Fibroblast of pulmonary artery (primary cell): ENCODE results near the gene NEB.

Source experiments
- DNase-seq: peaks from one replicate; pipeline ENCODE4 v3.0.0-alpha.2; 2010; ENCODE audit warnings: low read depth
- H3K4me3 ChIP-seq: replicated peaks from 2 replicates; pipeline ENCODE4 v1.5.1; 2011; ENCODE audit warnings: low read depth, mild to moderate bottlenecking, control low read depth, low read length, moderate library complexity
- CTCF ChIP-seq: IDR thresholded peaks from 2 replicates; pipeline ENCODE4 v1.5.1; 2011; ENCODE audit warnings: mild to moderate bottlenecking, control low read depth, low read length, inconsistent platforms; ENCODE audit errors: missing control alignments

Gene NEB

GRCh38 chr2:151733771-151734672 lies at the start of gene NEB:
Gene NEB, minus strand, starts transcription at chr2:151734476. Its CDS starts 1,320 bp downstream, at chr2:151733156.
- no peak within 1 kb of the TSS for H3K4me3 ChIP-seq
- no peak for DNase-seq
- no peak for TF ChIP-seq CTCF

- no peak for TF ChIP-seq CTCF
- DNase-seq = no peak
- H3K4me3 ChIP-seq = no peak overlapping the region
Observed at GRCh38 chr2:151783133-151783520, 48.9 kb upstream of the NEB start.

- no peak for DNase-seq
- TF ChIP-seq CTCF = no peak
- H3K4me3 ChIP-seq = no peak overlapping the region
Observed at GRCh38 chr2:151782378-151783132, 48.3 kb upstream of the NEB start.

- no peak for TF ChIP-seq CTCF
- no peak overlapping the region for H3K4me3 ChIP-seq
Observed at GRCh38 chr2:151781642-151782041, 47.4 kb upstream of the NEB start.

GRCh38 chr2:151780938-151781337 lies 46.7 kb upstream of the NEB start:
- no peak for TF ChIP-seq CTCF
- H3K4me3 ChIP-seq = no peak overlapping the region
- DNase-seq = no peak

More at GRCh38 chr2:151781642-151782041, 47.4 kb upstream of the NEB start:
- no peak for DNase-seq

- DNase-seq = no peak
- no peak for TF ChIP-seq CTCF
- no peak overlapping the region for H3K4me3 ChIP-seq
Observed at GRCh38 chr2:151777935-151778334, 43.7 kb upstream of the NEB start.
